ENCODE data around the gene MYO16.

GRCh38 chr13:108981407-108981806, 352.0 kb downstream of the MYO16 start:
- TF ChIP-seq CTCF (IDR thresholded peaks at IDR 0.05) (no peak), POLR2A (IDR thresholded peaks at IDR 0.05) (no peak)

All from breast epithelium (tissue), 3 donors.